Adrenal gland (tissue), 12 donors: ENCODE results near the gene HHATL. TPM values are rescaled to one million over a fixed set of nuclear protein-coding genes. Genes with fewer than 3 reads are reported as not detected.
A peak's percentile ranks its signal among the peaks of the same experiment; 100 is the strongest.

Experiments used
- DNase-seq, 7 donors: peaks; one replicate each; pipeline ENCODE4 v3.0.0-alpha.2; 2019 to 2020
- H3K27ac ChIP-seq, 5 donors: fragments of 200-600 bp; sonication (generic) in 4 of 5; 1 replicate in 3 of 5; 2 replicates in 2 of 5; pipeline versions ENCODE4 v1.5.1 to v1.8.0; 2016 to 2020; ENCODE audit warnings: mild to moderate bottlenecking in 1 of 5
- H3K27me3 ChIP-seq: fragments of 200-600 bp; 2 replicates; pipeline ENCODE4 v1.8.0; 2021
- H3K36me3 ChIP-seq, 2 donors: fragments of 200-600 bp; replicated peaks in 1 of 2; 1 replicate in 1 of 2; 2 replicates in 1 of 2; pipeline versions ENCODE4 v1.5.1 to v1.8.0; 2018 to 2022
- H3K4me1 ChIP-seq, 2 donors: fragments of 200-600 bp; replicated peaks in 1 of 2; 1 replicate in 1 of 2; 2 replicates in 1 of 2; pipeline versions ENCODE4 v1.5.1 to v1.8.0; 2018 to 2021
- H3K4me3 ChIP-seq, 4 donors: fragments of 200-600 bp; sonication (generic) in 3 of 4; one replicate each; pipeline ENCODE4 v1.5.1; 2016 to 2018
- H3K9me3 ChIP-seq, 3 donors: fragments of 200-600 bp; sonication (generic) in 1 of 3; replicated peaks in 1 of 3; 1 replicate in 2 of 3; 2 replicates in 1 of 3; pipeline versions ENCODE4 v1.5.1 to v1.8.0; 2016 to 2021
- POLR2A ChIP-seq, 2 donors: fragments of 450-650 bp; IDR thresholded peaks; one replicate each; pipeline ENCODE4 v1.6.1; 2017; ENCODE audit warnings: antibody characterized with exemption in 2 of 2, mild to moderate bottlenecking in 2 of 2, moderate library complexity in 1 of 2
- WGBS, 4 donors: extraction: QIAGEN DNeasy Blood & Tissue Kit in 2 of 4; methylation state at CpG; one replicate each; pipeline versions ENCODE4 v1.1.5 to v1.1.7; 2013 to 2017; 5-methylcytosine and 5-hydroxymethylcytosine counted together
- intact Hi-C, 2 donors: fragments of 100-400 bp; cut with DNase I; formaldehyde crosslinking; loops; one replicate each; pipeline versions ENCODE4 v1.14.1 to v1.15.0; 2022 to 2023
- polyA plus RNA-seq, 3 donors: library from polyadenylated mRNA; stranded (reverse); fragments of 200-250 nt in 2 of 3; fragments of 350-450 nt in 1 of 3; fragmentation: Illumina TruSeq in 1 of 3; extraction: RNeasy Lipid Tissue Mini Kit (QIAGEN cat#74804) in 1 of 3; gene quantifications; one replicate each; pipeline ENCODE4 v1.2.3, GENCODE V29; 2013 to 2014
- total RNA-seq, 9 donors: library from RNA; depleted of rRNA in 4 of 9; stranded (reverse); fragments of >200 nt in 4 of 9; fragments of 120-200 nt in 1 of 9; fragmentation: NEBNext Ultra II Directional in 1 of 9; extraction: Animal tissue kit (Norgen Biotek cat#: 25700) in 1 of 9; gene quantifications; one replicate each; pipeline versions ENCODE4 v1.1.0 to v1.2.4, GENCODE V29; 2013 to 2023
- TF ChIP-seq, protein P1 (sequence below), 6 experiments: fragments of 450-650 bp in 4 of 6; fragments of 200-600 bp in 2 of 6; sonication (generic) in 1 of 6; IDR thresholded peaks; 1 replicate in 5 of 6; 2 replicates in 1 of 6; pipeline versions ENCODE4 v1.5.1 to v1.8.0; 2016 to 2021; ENCODE audit warnings: antibody characterized with exemption in 6 of 6, mild to moderate bottlenecking in 2 of 6, moderate library complexity in 1 of 6
- donor health status: healthy with polysubstance abuse.
- donor health status: Bipolar disorder and iron deficiency.
- donor health status: DM: yes; HTN: yes; CAD: no.
- donor health status: DM: no; HTN: no; CAD: no.
- donor health status: DM: no; HTN: no; CAD: no.
- donor health status: DM: yes; HTN: yes; CAD: no.

HHATL gene
- total and polyA plus RNA-seq, 12 donors = 0.18 to 4.5 (median 0.73) TPM; not detected in 2

DNA sequence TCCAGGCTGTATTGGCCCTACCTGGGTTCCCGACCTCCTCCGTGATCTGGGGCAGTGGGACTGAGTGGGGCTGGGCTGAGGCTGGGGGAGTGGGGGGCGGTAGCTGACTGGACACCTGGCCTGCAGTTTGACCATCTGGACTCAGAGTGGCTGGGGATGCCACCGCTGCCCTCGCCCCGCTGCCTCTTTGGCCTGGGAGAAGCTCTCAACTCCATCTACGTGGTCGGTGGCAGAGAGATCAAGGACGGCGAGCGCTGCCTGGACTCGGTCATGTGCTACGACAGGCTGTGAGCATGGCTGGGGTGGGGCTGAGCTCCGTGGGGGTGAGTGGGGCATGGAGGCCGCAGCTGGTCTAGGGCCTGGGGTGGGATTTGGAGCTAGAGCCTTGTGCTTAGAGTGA, 14.6 kb downstream of the HHATL start:
- Histone ChIP-seq H3K27ac (no peak overlapping the region), H3K36me3 (no peaks in the 10 kb centered on the region), H3K4me3 (no peak overlapping the region), H3K27me3 (no peaks in the 10 kb centered on the region), H3K9me3 (no peaks in the 10 kb centered on the region), H3K4me1 (no peaks in the 10 kb centered on the region)
- intact Hi-C loops = no loop called here
- no peak for DNase-seq
- WGBS, 4 donors = 77 to 93% (median 90%) methylated on average over 9 to 15 of the region's 15 CpGs
- TF ChIP-seq, protein P1, sequence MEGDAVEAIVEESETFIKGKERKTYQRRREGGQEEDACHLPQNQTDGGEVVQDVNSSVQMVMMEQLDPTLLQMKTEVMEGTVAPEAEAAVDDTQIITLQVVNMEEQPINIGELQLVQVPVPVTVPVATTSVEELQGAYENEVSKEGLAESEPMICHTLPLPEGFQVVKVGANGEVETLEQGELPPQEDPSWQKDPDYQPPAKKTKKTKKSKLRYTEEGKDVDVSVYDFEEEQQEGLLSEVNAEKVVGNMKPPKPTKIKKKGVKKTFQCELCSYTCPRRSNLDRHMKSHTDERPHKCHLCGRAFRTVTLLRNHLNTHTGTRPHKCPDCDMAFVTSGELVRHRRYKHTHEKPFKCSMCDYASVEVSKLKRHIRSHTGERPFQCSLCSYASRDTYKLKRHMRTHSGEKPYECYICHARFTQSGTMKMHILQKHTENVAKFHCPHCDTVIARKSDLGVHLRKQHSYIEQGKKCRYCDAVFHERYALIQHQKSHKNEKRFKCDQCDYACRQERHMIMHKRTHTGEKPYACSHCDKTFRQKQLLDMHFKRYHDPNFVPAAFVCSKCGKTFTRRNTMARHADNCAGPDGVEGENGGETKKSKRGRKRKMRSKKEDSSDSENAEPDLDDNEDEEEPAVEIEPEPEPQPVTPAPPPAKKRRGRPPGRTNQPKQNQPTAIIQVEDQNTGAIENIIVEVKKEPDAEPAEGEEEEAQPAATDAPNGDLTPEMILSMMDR (IDR thresholded peaks at IDR 0.05) = no peak
- TF ChIP-seq POLR2A (IDR thresholded peaks at IDR 0.05) = no peak

DNA sequence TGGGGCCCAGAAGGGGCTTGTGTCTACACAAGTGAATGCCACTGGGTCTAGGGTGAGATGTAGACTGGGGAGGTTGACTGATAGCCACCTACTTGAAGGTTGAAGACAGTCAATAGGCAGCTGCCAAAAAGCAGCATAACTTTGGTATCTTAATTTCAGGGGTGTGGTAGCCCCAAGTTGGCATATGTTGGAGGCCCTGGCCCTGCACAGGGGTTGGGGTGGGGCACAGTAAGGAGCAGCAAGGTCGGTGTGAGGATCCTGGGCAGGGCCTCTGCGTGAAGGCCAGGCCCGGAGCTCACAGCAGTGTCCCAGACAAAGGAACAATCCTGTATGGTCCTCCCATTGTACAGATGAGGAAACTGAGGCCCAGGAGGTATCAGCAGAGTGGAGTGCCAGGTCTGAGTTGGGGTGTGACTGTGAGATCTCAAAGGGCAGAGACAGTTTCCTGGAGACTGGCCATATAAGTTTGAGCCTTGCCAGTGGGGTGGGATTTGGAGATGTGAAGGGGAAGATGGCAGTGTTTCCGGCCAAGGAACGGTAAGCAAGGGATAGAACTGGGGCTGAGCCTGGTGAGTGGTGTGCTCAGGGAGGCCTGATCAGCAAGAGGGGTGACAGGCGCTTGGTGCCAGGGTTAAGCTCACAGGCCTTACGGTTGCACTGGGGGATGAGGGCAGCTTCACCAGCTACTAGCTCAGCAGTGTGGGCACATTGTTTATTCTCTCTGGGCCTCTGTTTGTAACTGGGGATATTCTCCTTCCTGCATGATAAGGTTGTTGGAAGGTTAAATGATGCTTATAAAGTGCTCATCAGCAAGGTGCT, 15.6 kb downstream of the HHATL start:
- no peak for TF ChIP-seq POLR2A (IDR thresholded peaks at IDR 0.05)
- TF ChIP-seq, protein P1 (IDR thresholded peaks at IDR 0.05) = no peak
- DNase-seq = no peak
- Histone ChIP-seq H3K27me3 (no peaks in the 10 kb centered on the region), H3K27ac (no peak overlapping the region), H3K36me3 (no peaks in the 10 kb centered on the region), H3K4me1 (no peaks in the 10 kb centered on the region), H3K4me3 (no peak overlapping the region), H3K9me3 (no peaks in the 10 kb centered on the region)
- 83 to 94% (median 91%) methylated on average over 4 to 7 of the region's 7 CpGs for WGBS, 4 donors
- intact Hi-C loops = no loop called here

DNA sequence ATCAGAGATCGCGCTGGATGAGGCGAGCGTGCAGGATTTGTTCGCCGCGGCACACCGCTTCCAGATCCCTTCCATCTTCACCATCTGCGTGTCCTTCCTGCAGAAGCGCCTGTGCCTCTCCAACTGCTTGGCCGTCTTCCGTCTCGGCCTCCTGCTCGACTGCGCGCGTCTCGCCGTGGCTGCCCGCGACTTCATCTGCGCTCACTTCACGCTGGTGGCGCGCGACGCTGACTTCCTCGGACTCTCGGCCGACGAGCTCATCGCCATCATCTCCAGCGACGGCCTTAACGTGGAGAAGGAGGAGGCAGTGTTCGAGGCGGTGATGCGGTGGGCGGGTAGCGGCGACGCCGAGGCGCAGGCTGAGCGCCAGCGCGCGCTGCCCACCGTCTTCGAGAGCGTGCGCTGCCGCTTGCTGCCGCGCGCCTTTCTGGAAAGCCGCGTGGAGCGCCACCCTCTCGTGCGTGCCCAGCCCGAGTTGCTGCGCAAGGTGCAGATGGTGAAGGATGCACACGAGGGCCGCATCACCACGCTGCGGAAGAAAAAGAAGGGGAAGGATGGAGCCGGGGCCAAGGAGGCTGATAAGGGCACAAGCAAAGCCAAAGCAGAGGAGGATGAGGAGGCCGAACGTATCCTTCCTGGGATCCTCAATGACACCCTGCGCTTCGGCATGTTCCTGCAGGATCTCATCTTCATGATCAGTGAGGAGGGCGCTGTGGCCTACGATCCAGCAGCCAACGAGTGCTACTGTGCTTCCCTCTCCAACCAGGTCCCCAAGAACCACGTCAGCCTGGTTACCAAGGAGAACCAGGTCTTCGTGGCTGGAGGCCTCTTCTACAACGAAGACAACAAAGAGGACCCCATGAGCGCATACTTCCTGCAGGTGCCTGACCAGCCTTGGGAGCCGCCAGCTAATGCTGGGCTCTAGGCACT, 16.4 kb downstream of the HHATL start:
- 31 to 45% (median 39%) methylated on average over 30 to 80 of the region's 80 CpGs for WGBS, 4 donors
- H3K27me3 ChIP-seq = no peaks in the 10 kb centered on the region
- no peaks in the 10 kb centered on the region for H3K9me3 ChIP-seq
- H3K4me1 ChIP-seq = no peaks in the 10 kb centered on the region
- intact Hi-C loops = no loop called here
- no peak for DNase-seq
- TF ChIP-seq POLR2A (IDR thresholded peaks at IDR 0.05) = no peak
- TF ChIP-seq, protein P1 (IDR thresholded peaks at IDR 0.05) = no peak
- H3K4me3 ChIP-seq = no peak overlapping the region
- no peak overlapping the region for H3K27ac ChIP-seq
- no peaks in the 10 kb centered on the region for H3K36me3 ChIP-seq

DNA sequence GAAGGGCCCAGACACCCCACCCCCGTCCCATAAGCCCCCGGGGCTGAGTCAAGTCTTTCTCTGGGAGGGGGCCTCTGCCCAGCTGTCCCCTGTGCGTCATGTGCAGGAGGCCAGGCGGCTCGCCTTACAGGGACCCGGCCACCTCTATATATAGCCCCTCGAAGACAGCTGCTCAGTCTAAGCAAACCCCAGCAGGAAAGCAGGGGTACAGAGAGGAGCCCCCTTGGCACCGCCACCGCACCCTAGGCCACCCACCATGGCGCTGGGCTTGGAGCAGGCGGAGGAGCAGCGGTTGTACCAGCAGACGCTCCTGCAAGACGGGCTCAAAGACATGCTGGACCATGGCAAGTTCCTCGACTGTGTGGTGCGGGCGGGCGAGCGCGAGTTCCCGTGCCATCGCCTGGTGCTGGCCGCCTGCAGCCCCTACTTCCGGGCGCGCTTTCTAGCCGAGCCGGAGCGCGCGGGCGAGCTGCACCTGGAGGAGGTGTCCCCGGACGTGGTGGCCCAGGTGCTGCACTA, 17.2 kb downstream of the HHATL start, which contains the start of gene KLHL40:
KLHL40 (plus strand) TSS at position 175 of the 519 bp plus-strand sequence; CDS start at position 257, 82 bp downstream.
- WGBS, 4 donors = 38 to 70% (median 50%) methylated on average over 2 to 34 of the region's 34 CpGs
- intact Hi-C loops = no loop called here
- no peak within 1 kb of the TSS for H3K4me3 ChIP-seq

More for the DNA sequence above, 17.2 kb downstream of the HHATL start, which contains the start of gene KLHL40:
- no peaks in the 10 kb centered on the region for H3K36me3 ChIP-seq
- no peaks in the 10 kb centered on the region for H3K4me1 ChIP-seq
- TF ChIP-seq, protein P1 (IDR thresholded peaks at IDR 0.05) = no peak
- TF ChIP-seq POLR2A (IDR thresholded peaks at IDR 0.05) = no peak
- H3K27ac ChIP-seq = peak within 1 kb of the TSS in 1 of 5 donors; percentile 47
- DNase-seq = no peak
- H3K9me3 ChIP-seq = no peaks in the 10 kb centered on the region
- no peaks in the 10 kb centered on the region for H3K27me3 ChIP-seq
